ENCODE results near the gene RASSF4.
A peak's percentile ranks its signal among the peaks of the same experiment; 100 is the strongest.

RASSF4 gene

GRCh38 chr10:44965104-44965503, 5.5 kb downstream of the RASSF4 start:
- no peak for DNase-seq

DNA sequence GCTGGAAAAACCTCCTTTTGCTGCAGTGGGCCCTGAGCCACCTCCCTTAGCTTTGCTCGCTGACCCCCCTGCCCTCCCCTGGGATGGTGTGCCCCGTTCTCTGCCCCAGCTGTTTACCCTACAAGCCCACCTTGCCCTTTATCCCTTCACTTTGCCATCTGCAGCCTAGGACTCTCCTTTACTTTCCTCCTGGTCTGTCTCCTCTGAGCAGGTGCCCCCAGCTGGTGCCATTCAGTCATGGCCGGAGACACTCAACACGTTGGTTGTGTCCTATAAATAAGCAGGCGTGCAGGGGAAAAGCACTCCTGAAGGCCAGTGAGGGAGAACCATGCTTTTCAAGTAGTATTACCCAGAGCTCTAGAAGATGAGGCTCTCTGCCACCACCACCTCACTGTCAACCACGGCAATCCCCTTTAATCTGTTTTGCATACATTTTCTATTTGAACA, 6.1 kb downstream of the RASSF4 start:
- no peak for DNase-seq

- no peak for DNase-seq
Observed at GRCh38 chr10:44966129-44966815, 6.7 kb downstream of the RASSF4 start.

GRCh38 chr10:44966816-44967509, 7.4 kb downstream of the RASSF4 start:
- DNase-seq, result no peak

GRCh38 chr10:44967616-44968015, 8.0 kb downstream of the RASSF4 start:
- no peak for DNase-seq

DNA sequence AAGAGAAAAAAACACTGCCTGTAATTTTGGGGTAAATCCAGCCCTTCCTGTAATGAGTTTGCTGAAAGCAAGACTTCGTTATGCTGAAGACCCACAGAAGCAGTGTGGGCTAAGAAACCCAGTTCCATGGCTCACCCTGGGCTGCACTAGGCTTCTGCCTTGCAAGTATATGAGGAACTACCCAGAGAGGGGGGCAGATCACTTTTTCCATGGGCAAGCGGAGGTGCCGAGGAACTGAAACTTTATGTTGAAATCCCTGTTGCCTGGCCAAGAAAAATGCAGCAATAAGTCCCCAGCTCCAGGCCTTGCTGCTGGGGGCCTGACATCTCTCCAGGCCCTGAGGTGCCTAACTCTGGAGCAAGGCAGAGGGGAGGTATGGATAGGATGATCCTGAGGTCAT, 8.5 kb downstream of the RASSF4 start:
- DNase-seq, result peak; percentile 18

- DNase-seq, result peak; percentile 32
Observed at GRCh38 chr10:44968500-44969400, 9.1 kb downstream of the RASSF4 start.

DNA sequence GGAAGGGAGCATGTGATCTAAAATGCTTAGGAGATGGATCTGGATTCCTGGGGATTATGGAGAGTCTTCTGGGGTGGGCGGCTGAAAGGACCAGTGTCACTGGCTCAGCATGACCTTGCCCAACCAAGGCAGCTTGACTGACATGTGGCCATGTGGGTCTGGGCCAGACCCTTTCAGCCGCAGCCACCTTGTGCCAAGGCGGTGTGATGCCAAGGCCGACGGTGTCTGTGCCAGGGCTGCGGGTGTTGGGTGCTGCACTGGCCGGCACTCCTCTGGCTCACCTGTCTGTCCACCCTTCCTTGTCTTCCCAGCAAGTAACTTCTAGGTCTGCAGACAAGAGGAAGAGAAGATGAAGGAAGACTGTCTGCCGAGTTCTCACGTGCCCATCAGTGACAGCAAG, 10.3 kb downstream of the RASSF4 start:
- no peak for DNase-seq

- no peak for DNase-seq
Observed at GRCh38 chr10:44970812-44971395, 11.3 kb downstream of the RASSF4 start.

DNA sequence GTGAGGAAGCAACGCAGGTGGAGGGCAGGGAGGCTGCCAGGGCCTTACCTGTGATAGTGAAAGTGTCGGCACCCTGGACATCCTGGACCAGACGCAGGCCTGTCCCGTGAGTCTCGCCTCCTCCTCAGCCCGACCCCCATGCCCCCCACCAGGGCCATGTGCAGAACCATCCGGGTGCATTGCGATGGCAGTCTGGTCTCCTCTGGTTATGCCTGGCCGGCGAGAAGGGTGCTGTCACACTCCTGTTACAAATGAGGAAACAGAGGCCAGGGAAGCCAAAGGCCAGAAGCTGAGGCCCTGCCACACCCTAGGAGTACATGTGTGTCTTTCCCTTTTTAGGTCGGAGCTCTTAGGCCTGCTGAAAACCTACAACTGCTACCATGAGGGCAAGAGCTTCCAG, 11.8 kb downstream of the RASSF4 start:
- no peak for DNase-seq

DNA sequence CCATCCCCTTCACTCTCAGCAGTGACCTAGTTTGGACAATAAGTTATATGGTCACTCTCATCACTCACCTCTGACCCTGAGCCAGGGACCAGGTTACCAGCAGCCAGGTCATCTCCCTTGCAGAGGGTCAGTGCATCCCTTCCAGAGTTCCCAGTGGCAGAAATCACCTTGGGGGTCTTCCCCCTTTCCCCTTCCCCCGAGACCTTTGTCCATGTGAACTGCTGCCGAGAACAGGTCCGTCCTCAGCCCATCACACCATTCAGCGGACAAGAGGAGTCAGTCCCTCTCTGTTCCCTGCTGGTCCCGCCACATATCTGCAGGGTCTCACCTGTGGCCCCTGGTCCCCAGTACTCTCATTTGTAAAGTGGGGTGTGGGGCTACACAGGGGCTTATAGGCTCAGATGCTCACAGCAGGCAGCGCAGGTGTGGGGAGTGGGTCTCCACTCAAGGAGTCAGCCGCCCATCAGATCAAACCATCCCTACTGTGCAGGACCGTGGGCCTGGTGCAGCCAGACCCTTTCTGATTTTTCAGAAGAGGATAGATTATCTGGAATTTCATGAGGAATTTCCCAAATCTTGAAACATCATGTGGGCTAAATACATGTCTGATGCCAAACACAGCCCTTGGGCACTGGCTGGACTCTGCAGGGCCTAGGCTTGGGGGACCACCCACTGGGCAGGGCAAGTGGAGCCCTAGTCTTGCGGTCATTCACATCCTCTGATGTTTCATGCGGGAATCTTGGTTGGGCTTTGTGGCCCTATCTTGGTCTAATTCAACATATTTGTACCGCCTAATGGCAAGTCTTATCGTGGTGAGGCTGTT, 12.5 kb downstream of the RASSF4 start:
- DNase-seq, result no peak

- no peak for DNase-seq
Observed at GRCh38 chr10:44972874-44973306, 13.3 kb downstream of the RASSF4 start.

DNA sequence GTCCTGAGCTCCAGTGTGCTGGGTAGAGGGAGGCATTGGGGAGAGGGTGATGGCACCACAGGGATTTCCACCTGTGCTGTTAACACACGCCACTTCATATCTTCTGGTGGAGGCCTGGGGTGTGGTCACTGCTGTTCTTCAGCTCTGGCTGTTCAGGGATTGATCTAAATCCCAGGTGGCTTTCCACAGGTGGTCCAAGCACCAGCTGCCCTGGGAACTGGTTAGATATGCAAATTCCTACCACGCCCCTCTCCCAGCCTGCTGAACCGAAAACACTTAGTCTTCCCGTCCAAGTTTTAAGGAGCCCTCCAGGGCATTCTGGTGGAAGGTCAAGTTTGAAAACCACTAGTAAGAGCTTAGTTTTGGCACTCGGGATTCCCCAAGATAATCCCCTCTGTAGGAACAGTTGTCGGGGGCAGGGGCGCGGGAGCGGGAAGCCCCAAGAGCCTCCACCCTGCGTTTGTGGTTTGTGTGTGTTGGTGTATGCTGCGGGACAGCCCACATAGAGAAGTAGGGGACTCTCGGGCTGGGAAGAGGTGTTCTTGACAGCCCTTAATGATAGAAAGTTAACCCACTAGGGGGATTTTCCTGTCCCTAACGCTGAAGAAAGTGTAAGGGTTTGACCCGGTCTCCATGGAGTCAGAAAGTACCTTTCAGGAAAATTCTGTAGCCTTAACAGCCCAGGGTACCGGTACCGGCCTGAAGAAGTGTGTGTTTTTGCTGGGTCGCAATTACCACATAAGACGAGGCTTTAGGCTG, 13.9 kb downstream of the RASSF4 start:
- peak; percentile 12 for DNase-seq

- no peak for DNase-seq
Observed at GRCh38 chr10:44974082-44974627, 14.6 kb downstream of the RASSF4 start.

DNA sequence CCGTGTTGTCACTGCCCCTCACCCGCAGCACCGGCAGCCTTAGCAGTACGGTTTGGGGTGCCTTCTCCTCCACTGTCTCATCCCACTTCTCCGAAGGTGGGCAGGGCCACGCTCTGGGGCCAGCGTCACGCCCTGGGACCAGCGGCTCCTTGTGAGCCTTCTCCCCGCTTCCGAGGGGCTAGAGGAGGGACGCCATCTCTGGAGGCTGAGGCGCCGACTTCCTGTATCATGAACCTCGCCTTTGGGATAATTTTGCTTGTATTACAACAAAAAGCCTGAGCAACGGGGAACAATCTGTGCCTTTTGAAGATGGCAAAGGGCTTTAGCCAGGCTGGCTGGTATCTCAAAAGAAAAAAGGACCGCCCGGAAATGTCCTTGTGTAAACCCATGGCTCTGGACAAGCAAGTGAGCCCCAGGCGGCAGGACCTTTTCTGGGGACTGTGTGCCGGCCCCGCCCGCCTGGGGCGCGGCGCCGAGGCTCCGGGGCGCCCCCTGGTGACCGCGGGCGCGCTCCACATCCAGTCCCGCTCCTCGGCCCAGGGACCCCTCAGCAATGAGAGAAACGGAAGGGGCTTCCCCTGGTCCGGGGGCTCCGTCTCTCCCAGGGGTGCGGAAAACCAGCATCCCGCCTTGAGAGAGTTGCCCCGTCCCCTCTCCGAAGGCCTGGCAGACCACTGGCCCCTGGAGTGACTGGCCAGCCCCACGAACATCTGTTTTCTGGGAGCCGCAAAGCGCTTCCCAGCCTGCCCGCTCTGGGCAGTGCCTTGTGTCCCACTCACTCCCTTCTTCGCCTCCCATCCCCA, 15.2 kb downstream of the RASSF4 start:
- peak; percentile 57 for DNase-seq

DNA sequence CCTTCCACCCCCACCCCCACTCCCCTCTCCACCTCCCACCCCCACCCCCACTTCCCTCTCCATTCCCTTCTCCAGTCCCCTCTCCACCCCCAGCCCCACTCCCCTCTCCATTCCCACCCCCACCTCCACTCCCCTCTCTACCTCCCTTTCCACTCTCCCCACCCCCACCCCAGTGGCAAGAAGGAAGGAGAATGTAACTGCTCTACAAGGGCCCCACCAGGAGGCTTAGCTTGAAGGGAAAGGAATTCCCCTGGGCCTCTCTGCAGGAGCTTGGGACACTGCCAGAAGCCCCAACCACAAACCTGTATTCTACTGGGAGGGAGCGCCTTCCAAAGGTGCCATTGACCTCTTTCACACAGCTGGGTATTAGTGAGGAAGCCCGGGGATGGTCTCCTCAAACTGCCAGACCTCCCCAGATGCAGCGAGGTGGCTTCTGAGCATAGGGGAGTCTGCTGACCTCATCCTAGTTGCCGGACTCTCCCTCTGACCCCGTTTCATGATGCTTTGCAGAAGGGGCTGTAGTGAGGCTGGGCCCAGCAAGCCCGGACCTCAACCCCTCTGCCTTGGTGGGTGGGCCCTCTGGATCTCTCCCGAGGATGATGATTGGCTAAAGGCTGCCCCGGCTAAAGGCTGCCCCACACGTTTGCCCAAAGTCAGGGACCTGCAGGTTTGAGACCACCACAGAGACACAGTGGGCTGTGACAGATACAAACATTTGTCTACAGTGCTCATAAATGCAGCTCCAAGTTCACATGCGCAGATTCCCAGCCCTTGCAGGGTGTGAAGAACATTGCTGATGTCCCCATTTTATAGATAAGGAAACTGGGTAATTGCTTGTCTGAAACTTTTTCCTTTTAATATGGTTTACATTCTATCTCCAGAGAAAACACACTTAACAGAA, 16.1 kb downstream of the RASSF4 start:
- no peak for DNase-seq

- DNase-seq, result no peak
Observed at GRCh38 chr10:44976352-44977198, 17.0 kb downstream of the RASSF4 start.
